Measurements from ENCODE around the gene RFXANK. TPM values are rescaled to one million over a fixed set of nuclear protein-coding genes. Genes with fewer than 3 reads are reported as not detected.

Gene RFXANK
- total RNA-seq, 1 experiment from 2014 or later: 78.7 TPM

- ChIA-PET POLR2A (interaction anchor here (0.6 kb wide), 1 partner anchor 19 kb away, joined by 3 read pairs; no protein-coding TSS in a partner anchor), CTCF (interaction anchor here (0.5 to 1.8 kb wide), 21 partner anchors 11 to 368 kb away, joined by 3 to 21 read pairs (median 4); partner anchors contain the start of genes MEF2B and NR2C2AP)
- no peaks in the 10 kb centered on the region for H3K9me3 Mint-ChIP-seq
- TF ChIP-seq IRF2 (CRISPR knock-in tag; IDR thresholded peaks at IDR 0.05; ENCODE audit: borderline replicate concordance, low read depth) (no peak), ERG (CRISPR knock-in tag; IDR thresholded peaks at IDR 0.05) (peak; percentile 20; the same call in 1 of the 2 replicates), ATF2 (CRISPR knock-in tag; IDR thresholded peaks at IDR 0.05; ENCODE audit: borderline replicate concordance, low read depth) (no peak), USF2 (CRISPR knock-in tag; IDR thresholded peaks at IDR 0.05) (no peak), FOXJ3 (CRISPR knock-in tag; IDR thresholded peaks at IDR 0.05; ENCODE audit: borderline replicate concordance) (no peak), CTCF (IDR thresholded peaks at IDR 0.05) (peak; percentile 93), FOXP1 (CRISPR knock-in tag; IDR thresholded peaks at IDR 0.05; ENCODE audit: borderline replicate concordance) (no peak), TEAD1 (CRISPR knock-in tag; IDR thresholded peaks at IDR 0.05) (peak; percentile 95; the same call in 1 of the 2 replicates), NR3C1 (CRISPR knock-in tag; conservative IDR thresholded peaks at IDR 0.05; ENCODE audit: low read depth) (0 out of 2 replicates have a peak, but pooled peaks have one; percentile 48), GABPB1 (CRISPR knock-in tag; IDR thresholded peaks at IDR 0.05) (no peak), E2F5 (CRISPR knock-in tag; IDR thresholded peaks at IDR 0.05) (no peak), GTF2I (CRISPR knock-in tag; conservative IDR thresholded peaks at IDR 0.05) (0 out of 2 replicates have a peak, but pooled peaks have one; percentile 68), TP53 (CRISPR knock-in tag; IDR thresholded peaks at IDR 0.05) (no peak), MYBL2 (CRISPR knock-in tag; IDR thresholded peaks at IDR 0.05) (no peak), ATF1 (CRISPR knock-in tag; IDR thresholded peaks at IDR 0.05) (no peak), MAX (CRISPR knock-in tag; IDR thresholded peaks at IDR 0.05) (peak; percentile 45; the same call in 1 of the 2 replicates), ETV6 (CRISPR knock-in tag; IDR thresholded peaks at IDR 0.05) (no peak), ZBTB43 (CRISPR knock-in tag; IDR thresholded peaks at IDR 0.05) (no peak), PRRX2 (CRISPR knock-in tag; IDR thresholded peaks at IDR 0.05) (0 out of 2 replicates have a peak, but pooled peaks have one; percentile 35), AFF4 (CRISPR knock-in tag; IDR thresholded peaks at IDR 0.05; ENCODE audit: borderline replicate concordance) (no peak), MXD4 (CRISPR knock-in tag; IDR thresholded peaks at IDR 0.05; ENCODE audit: borderline replicate concordance) (no peak), TEAD4 (CRISPR knock-in tag; IDR thresholded peaks at IDR 0.05) (peak; percentile 91; the same call in 1 of the 2 replicates)
Measured at GRCh38 chr19:19185853-19186740, 6.0 kb upstream of the RFXANK start.

More at GRCh38 chr19:19185853-19186740, 6.0 kb upstream of the RFXANK start:
- Mint-ChIP-seq H3K36me3 (peaks cover 4% of the 10 kb centered on the region), H3K4me3 (no peak overlapping the region), H3K27ac (peak overlapping the region; percentile 84), H3K4me1 (peaks cover 11% of the 10 kb centered on the region), H3K27me3 (ENCODE audit: low read depth) (no peaks in the 10 kb centered on the region)
- peak; percentile 89 for DNase-seq (ENCODE audit: low spot score)
- ATAC-seq: peak; percentile 100
